OCI-LY7 (cell line): Measurements from ENCODE around the gene PIP5K1C. TPM values are rescaled to one million over a fixed set of nuclear protein-coding genes. Genes with fewer than 3 reads are reported as not detected.

ENCODE experiments used
- BruUV-seq: library from RNA; stranded (reverse); fragments of 400-500 nt; replicated peaks from 2 replicates; lab custom pipeline; 2021; lab: Mats Ljungman, UMichigan
- CTCF ChIA-PET: fragments of 300-600 bp; sonication (Branson Sonifier 250); formaldehyde crosslinking; loops from one replicate; lab custom pipeline; 2022; ENCODE audit warnings: antibody characterized with exemption; ENCODE audit not compliant: unreplicated experiment; lab: Charles Lee
- POLR2A ChIA-PET: fragments of 300-600 bp; sonication (Branson Sonifier 250); formaldehyde crosslinking; loops from one replicate; lab custom pipeline; 2022; ENCODE audit warnings: antibody characterized with exemption; lab: Charles Lee
- DNase-seq: peaks from one replicate; pipeline ENCODE4 v3.0.0-alpha.2; 2015; ENCODE audit warnings: low spot score
- H2AFZ ChIP-seq: fragments of 200-600 bp; sonication (generic), shearing (Covaris generic); 2 replicates; pipeline ENCODE4 v1.6.1; 2014; ENCODE audit warnings: mild to moderate bottlenecking, antibody characterized with exemption, low read length, moderate library complexity
- H3K27ac ChIP-seq: fragments of 200-600 bp; sonication (generic); 2 replicates; pipeline ENCODE4 v1.5.1; 2014; ENCODE audit warnings: mixed run types, low read depth, mild to moderate bottlenecking, moderate library complexity, low read length, inconsistent platforms; ENCODE audit not compliant: poor library complexity, severe bottlenecking
- H3K36me3 ChIP-seq: fragments of 200-600 bp; sonication (generic); 2 replicates; pipeline ENCODE4 v1.6.1; 2014; ENCODE audit warnings: mild to moderate bottlenecking, antibody characterized with exemption, low read length, moderate library complexity, mixed read lengths; ENCODE audit not compliant: insufficient read depth
- H3K4me1 ChIP-seq: fragments of 200-600 bp; sonication (generic); 2 replicates; pipeline ENCODE4 v1.5.1; 2014; ENCODE audit warnings: mild to moderate bottlenecking, low read length; ENCODE audit not compliant: insufficient read depth, poor library complexity, severe bottlenecking
- H3K4me2 ChIP-seq: fragments of 200-600 bp; sonication (generic); 2 replicates; pipeline ENCODE4 v1.6.1; 2014; ENCODE audit warnings: mild to moderate bottlenecking, low read length
- H3K4me3 ChIP-seq: fragments of 200-600 bp; sonication (generic); 2 replicates; pipeline ENCODE4 v1.5.1; 2014; ENCODE audit warnings: mild to moderate bottlenecking, low read depth, low read length; ENCODE audit not compliant: poor library complexity, severe bottlenecking
- H3K79me2 ChIP-seq: fragments of 200-600 bp; sonication (generic); 2 replicates; pipeline ENCODE4 v1.6.1; 2016; ENCODE audit warnings: low read depth, mild to moderate bottlenecking, low read length, moderate library complexity, mixed read lengths; ENCODE audit not compliant: insufficient read depth
- H3K9me2 ChIP-seq: fragments of 200-600 bp; sonication (generic); 2 replicates; pipeline ENCODE4 v1.6.1; 2016; ENCODE audit warnings: mild to moderate bottlenecking, low read length, mixed read lengths; ENCODE audit not compliant: insufficient read depth
- H3K9me3 ChIP-seq: fragments of 200-600 bp; sonication (generic); 2 replicates; pipeline ENCODE4 v1.6.1; 2014; ENCODE audit warnings: mild to moderate bottlenecking, mixed run types, low read length, mixed read lengths
- H4K20me1 ChIP-seq: fragments of 200-600 bp; sonication (generic); 2 replicates; pipeline ENCODE4 v1.6.1; 2014; ENCODE audit warnings: mild to moderate bottlenecking, antibody characterized with exemption, low read length, moderate library complexity, mixed read lengths; ENCODE audit not compliant: insufficient read depth
- EZH2phosphoT487 ChIP-seq: fragments of 200-600 bp; sonication (generic); IDR thresholded peaks from 2 replicates; pipeline ENCODE4 v1.6.1; 2018; ENCODE audit warnings: low read depth, borderline replicate concordance, mild to moderate bottlenecking, mixed run types, antibody characterized with exemption, low read length, moderate library complexity, mixed read lengths
- intact Hi-C: fragments of 100-400 bp; cut with micrococcal nuclease; formaldehyde crosslinking; loops from one replicate; pipeline ENCODE4 v1.10.0; 2022; ENCODE audit not compliant: unreplicated experiment
- total RNA-seq, 2 experiments: library from RNA; depleted of rRNA in 1 of 2; stranded (reverse); fragments of >200 nt in 1 of 2; shearing (Covaris generic) in 1 of 2; gene quantifications; 2 replicates each; pipeline ENCODE4 v1.2.3, GENCODE V29; 2014 to 2022
- TF ChIP-seq, protein P1 (sequence below): fragments of 200-600 bp; sonication (generic); conservative IDR thresholded peaks from 2 replicates; pipeline ENCODE4 v1.5.1; 2014; ENCODE audit warnings: mild to moderate bottlenecking, antibody characterized with exemption, low read length, moderate library complexity, mixed read lengths

Gene PIP5K1C
- total RNA-seq, 2 experiments from 2014 or later: 7.6 to 15.1 TPM

DNA sequence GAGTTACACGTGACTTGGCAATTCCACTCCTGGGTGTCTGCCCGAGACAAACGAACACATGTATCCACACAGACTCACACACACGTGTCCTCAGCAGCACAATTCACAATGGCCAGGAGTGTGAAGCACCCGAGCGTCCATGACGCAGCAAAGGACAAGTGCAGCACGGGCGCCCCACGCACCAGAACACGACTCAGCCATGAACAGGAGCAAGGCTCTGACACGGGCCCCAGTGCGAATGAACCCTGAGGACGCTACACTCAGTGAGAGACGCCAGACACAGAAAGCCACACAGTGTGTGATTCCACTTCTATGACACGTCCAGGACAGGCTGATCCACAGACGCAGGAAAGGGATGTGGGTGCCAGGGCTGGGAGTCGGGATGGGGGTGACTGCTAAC is 36.4 kb downstream of the PIP5K1C start:
- no peak for DNase-seq
- no peak overlapping the region for H3K4me2 ChIP-seq
- H3K79me2 ChIP-seq: no peaks in the 10 kb centered on the region
- no TSS peak for BruUV-seq
- no peaks in the 10 kb centered on the region for H3K9me2 ChIP-seq
- H2AFZ ChIP-seq: no peak overlapping the region
- H3K4me3 ChIP-seq: no peak overlapping the region
- no peaks in the 10 kb centered on the region for H4K20me1 ChIP-seq
- intact Hi-C loops: no loop called here
- TF ChIP-seq, protein P1, sequence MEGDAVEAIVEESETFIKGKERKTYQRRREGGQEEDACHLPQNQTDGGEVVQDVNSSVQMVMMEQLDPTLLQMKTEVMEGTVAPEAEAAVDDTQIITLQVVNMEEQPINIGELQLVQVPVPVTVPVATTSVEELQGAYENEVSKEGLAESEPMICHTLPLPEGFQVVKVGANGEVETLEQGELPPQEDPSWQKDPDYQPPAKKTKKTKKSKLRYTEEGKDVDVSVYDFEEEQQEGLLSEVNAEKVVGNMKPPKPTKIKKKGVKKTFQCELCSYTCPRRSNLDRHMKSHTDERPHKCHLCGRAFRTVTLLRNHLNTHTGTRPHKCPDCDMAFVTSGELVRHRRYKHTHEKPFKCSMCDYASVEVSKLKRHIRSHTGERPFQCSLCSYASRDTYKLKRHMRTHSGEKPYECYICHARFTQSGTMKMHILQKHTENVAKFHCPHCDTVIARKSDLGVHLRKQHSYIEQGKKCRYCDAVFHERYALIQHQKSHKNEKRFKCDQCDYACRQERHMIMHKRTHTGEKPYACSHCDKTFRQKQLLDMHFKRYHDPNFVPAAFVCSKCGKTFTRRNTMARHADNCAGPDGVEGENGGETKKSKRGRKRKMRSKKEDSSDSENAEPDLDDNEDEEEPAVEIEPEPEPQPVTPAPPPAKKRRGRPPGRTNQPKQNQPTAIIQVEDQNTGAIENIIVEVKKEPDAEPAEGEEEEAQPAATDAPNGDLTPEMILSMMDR: no peak
- TF ChIP-seq EZH2phosphoT487: no peak
- POLR2A ChIA-PET: no interaction called here
- no peaks in the 10 kb centered on the region for H3K9me3 ChIP-seq
- no peak overlapping the region for H3K27ac ChIP-seq
- peaks cover 3% of the 10 kb centered on the region; the same call in 1 of the 2 replicates for H3K36me3 ChIP-seq
- H3K4me1 ChIP-seq: peaks cover 25% of the 10 kb centered on the region
- CTCF ChIA-PET: no interaction called here

DNA sequence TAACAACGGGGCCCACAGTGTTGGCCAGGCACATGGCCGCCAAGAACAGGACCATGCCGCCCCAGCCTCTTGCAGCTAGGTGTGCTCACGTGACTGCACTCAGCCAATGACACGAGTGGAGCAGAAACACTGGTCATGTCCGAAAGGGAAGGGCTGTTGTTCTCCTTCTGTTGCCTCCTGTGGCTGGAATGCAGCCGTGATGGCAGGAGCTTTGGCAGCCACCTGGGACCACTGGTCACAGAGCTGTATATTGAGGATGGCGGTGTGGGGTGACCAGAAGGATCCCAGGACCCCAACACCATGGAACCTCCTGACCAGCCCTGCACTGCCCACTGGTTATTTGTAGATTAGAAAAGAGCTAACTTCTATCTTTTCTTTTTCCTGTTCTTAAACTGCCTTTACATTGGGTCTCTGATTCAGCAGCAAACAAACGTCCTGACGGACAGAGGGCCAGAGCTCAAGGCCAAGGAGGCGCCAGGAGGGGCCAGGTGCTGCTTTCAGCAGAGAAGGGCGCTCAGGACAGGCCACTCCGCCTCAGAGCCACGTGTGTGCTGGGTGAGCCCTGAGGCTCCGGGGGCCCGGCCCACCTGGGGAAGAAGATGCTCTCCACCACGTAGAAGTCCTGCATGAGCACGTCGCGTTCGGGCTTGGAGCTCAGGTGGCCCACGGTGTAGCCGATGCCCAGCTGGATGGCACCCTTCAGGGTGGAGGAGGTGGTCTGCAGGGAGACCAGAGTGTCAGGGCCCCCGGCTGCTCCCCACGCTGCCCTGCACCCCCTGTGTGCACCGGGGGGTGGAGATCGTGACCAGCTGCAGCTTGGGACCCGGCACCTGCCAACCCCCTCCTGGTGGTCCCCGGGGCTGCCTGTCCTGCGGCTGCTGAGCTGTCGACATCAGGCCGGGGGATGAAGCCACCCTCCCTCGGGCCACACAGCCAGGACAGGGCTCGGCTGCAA is 38.7 kb downstream of the PIP5K1C start:
- Histone ChIP-seq H3K9me3 (no peaks in the 10 kb centered on the region), H3K27ac (no peak overlapping the region), H3K4me1 (peaks cover 25% of the 10 kb centered on the region), H3K4me3 (no peak overlapping the region), H4K20me1 (no peaks in the 10 kb centered on the region), H3K79me2 (no peaks in the 10 kb centered on the region), H3K36me3 (peaks cover 11% of the 10 kb centered on the region), H3K4me2 (no peak overlapping the region), H3K9me2 (no peaks in the 10 kb centered on the region), H2AFZ (no peak overlapping the region)
- ChIA-PET POLR2A (no interaction called here), CTCF (interaction anchor here (0.6 kb wide), 1 partner anchor 8 kb away, joined by 3 read pairs; no protein-coding TSS in a partner anchor)
- DNase-seq: no peak
- no TSS peak for BruUV-seq
- intact Hi-C loops: no loop called here
- TF ChIP-seq, protein P1: no peak
- no peak for TF ChIP-seq EZH2phosphoT487
